Amniotic epithelial cell (primary cell): ENCODE data around the gene OPCML.

Experiments used
- DNase-seq: peaks from one replicate; pipeline ENCODE4 v3.0.0-alpha.2; 2010; ENCODE audit warnings: low read depth

The OPCML gene

GRCh38 chr11:132549001-132549400, 983.3 kb downstream of the OPCML start:
- no peak for DNase-seq

- no peak for DNase-seq
Observed at GRCh38 chr11:132544007-132544406, 988.3 kb downstream of the OPCML start.

- DNase-seq = no peak
Observed at GRCh38 chr11:132541794-132542193, 990.5 kb downstream of the OPCML start.

- DNase-seq = no peak
Observed at GRCh38 chr11:132540581-132540980, 991.7 kb downstream of the OPCML start.

GRCh38 chr11:132539590-132540368, 992.5 kb downstream of the OPCML start:
- no peak for DNase-seq

- DNase-seq = no peak
Observed at GRCh38 chr11:132538642-132539041, 993.7 kb downstream of the OPCML start.

GRCh38 chr11:132535830-132536229, 996.5 kb downstream of the OPCML start:
- no peak for DNase-seq

GRCh38 chr11:132531921-132532320, 1000.4 kb downstream of the OPCML start:
- no peak for DNase-seq

GRCh38 chr11:132528181-132528580, 1004.1 kb downstream of the OPCML start:
- DNase-seq = no peak

- no peak for DNase-seq
Observed at GRCh38 chr11:132523929-132524328, 1008.4 kb downstream of the OPCML start.

GRCh38 chr11:132520199-132520598, 1012.1 kb downstream of the OPCML start:
- no peak for DNase-seq

- DNase-seq = no peak
Observed at GRCh38 chr11:132519241-132519815, 1013.0 kb downstream of the OPCML start.

GRCh38 chr11:132504501-132505041, 1027.7 kb downstream of the OPCML start:
- DNase-seq = no peak

GRCh38 chr11:132501356-132501755, 1030.9 kb downstream of the OPCML start:
- DNase-seq = no peak

GRCh38 chr11:132499661-132500060, 1032.6 kb downstream of the OPCML start:
- DNase-seq = no peak

GRCh38 chr11:132496341-132496740, 1036.0 kb downstream of the OPCML start:
- no peak for DNase-seq

GRCh38 chr11:132493801-132494200, 1038.5 kb downstream of the OPCML start:
- no peak for DNase-seq

- no peak for DNase-seq
Observed at GRCh38 chr11:132490978-132491377, 1041.3 kb downstream of the OPCML start.

- DNase-seq = no peak
Observed at GRCh38 chr11:132486060-132486459, 1046.2 kb downstream of the OPCML start.

- DNase-seq = no peak
Observed at GRCh38 chr11:132475026-132475425, 1057.3 kb downstream of the OPCML start.

GRCh38 chr11:132472411-132473172, 1059.7 kb downstream of the OPCML start:
- DNase-seq = no peak

- no peak for DNase-seq
Observed at GRCh38 chr11:132471466-132471865, 1060.8 kb downstream of the OPCML start.

- no peak for DNase-seq
Observed at GRCh38 chr11:132466983-132467382, 1065.3 kb downstream of the OPCML start.
